ENCODE measurements around the gene TBC1D5. TPM values are rescaled to one million over a fixed set of nuclear protein-coding genes. Genes with fewer than 3 reads are reported as not detected.

TBC1D5 gene
- total RNA-seq, 2 donors from 2014 or later = 68.8 to 77.7 TPM

DNA sequence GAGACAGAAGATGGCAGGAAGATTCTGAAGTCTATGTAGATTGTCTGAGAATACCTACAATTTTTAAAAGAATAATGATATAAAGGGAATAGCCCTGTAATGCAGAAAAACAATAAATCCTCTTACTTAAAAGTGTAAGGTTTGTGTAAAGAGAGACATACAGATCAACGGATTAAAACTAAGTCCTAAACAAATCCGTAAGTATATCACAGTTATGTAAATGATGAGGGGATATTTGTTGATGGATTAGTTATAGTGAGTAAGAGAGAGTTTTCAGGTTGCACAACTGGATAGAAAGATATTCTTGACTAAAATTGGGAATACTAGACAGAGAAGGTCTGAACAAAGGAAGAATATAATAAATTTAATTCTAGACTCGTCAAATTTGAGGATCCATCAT, 179.6 kb downstream of the TBC1D5 start:
- Mint-ChIP-seq H3K9me3 (no peaks in the 10 kb centered on the region), H3K4me3 (no peak overlapping the region), H3K36me3 (ENCODE audit: low read depth) (peaks cover 5% of the 10 kb centered on the region), H3K27me3 (ENCODE audit: insufficient read depth) (no peaks in the 10 kb centered on the region), H3K4me1 (peaks cover 5% of the 10 kb centered on the region), H3K27ac (no peak overlapping the region)
- Histone ChIP-seq H3K27me3 (ENCODE audit: control insufficient read depth, insufficient read depth, low read length, poor library complexity, severe bottlenecking) (no peaks in the 10 kb centered on the region), H3K36me3 (ENCODE audit: control insufficient read depth, insufficient read depth, low read length) (no peaks in the 10 kb centered on the region), H3K9me3 (ENCODE audit: control insufficient read depth, low read length) (peaks cover 5% of the 10 kb centered on the region), H3K9ac (ENCODE audit: extremely low read depth, low read length, poor library complexity, severe bottlenecking) (no peak overlapping the region), H3K27ac (ENCODE audit: low read depth, low read length) (no peak overlapping the region), H3K4me3 (ENCODE audit: low read length) (no peak overlapping the region), H3K4me1 (ENCODE audit: control insufficient read depth, insufficient read depth, low read length) (no peaks in the 10 kb centered on the region)
- no peak for TF ChIP-seq CTCF (conservative IDR thresholded peaks at IDR 0.05)
- no peak for DNase-seq
- 98 to 100% methylated on average over 3 of the region's 3 CpGs for WGBS, 2 experiments (ENCODE audit: insufficient coverage in 1 of 2, insufficient read length in 1 of 2)

GRCh38 chr3:17558565-17558964, 183.9 kb downstream of the TBC1D5 start:
- WGBS, 2 experiments (ENCODE audit: insufficient coverage in 1 of 2, insufficient read length in 1 of 2) = 85 to 95% methylated on average over 2 to 3 of the region's 3 CpGs
- Mint-ChIP-seq H3K4me3 (no peak overlapping the region), H3K27ac (no peak overlapping the region), H3K4me1 (peaks cover 27% of the 10 kb centered on the region), H3K36me3 (ENCODE audit: low read depth) (peaks cover 5% of the 10 kb centered on the region), H3K9me3 (no peaks in the 10 kb centered on the region), H3K27me3 (ENCODE audit: insufficient read depth) (no peaks in the 10 kb centered on the region)
- no peak for TF ChIP-seq CTCF (conservative IDR thresholded peaks at IDR 0.05)
- H3K27ac ChIP-seq (ENCODE audit: low read depth, low read length) = no peak overlapping the region
- no peak overlapping the region for H3K9ac ChIP-seq (ENCODE audit: extremely low read depth, low read length, poor library complexity, severe bottlenecking)
- H3K27me3 ChIP-seq (ENCODE audit: control insufficient read depth, insufficient read depth, low read length, poor library complexity, severe bottlenecking) = no peaks in the 10 kb centered on the region
- no peak for DNase-seq
- H3K4me3 ChIP-seq (ENCODE audit: low read length) = no peak overlapping the region
- no peaks in the 10 kb centered on the region for H3K36me3 ChIP-seq (ENCODE audit: control insufficient read depth, insufficient read depth, low read length)
- peaks cover 5% of the 10 kb centered on the region for H3K9me3 ChIP-seq (ENCODE audit: control insufficient read depth, low read length)
- H3K4me1 ChIP-seq (ENCODE audit: control insufficient read depth, insufficient read depth, low read length) = peaks cover 15% of the 10 kb centered on the region

DNA sequence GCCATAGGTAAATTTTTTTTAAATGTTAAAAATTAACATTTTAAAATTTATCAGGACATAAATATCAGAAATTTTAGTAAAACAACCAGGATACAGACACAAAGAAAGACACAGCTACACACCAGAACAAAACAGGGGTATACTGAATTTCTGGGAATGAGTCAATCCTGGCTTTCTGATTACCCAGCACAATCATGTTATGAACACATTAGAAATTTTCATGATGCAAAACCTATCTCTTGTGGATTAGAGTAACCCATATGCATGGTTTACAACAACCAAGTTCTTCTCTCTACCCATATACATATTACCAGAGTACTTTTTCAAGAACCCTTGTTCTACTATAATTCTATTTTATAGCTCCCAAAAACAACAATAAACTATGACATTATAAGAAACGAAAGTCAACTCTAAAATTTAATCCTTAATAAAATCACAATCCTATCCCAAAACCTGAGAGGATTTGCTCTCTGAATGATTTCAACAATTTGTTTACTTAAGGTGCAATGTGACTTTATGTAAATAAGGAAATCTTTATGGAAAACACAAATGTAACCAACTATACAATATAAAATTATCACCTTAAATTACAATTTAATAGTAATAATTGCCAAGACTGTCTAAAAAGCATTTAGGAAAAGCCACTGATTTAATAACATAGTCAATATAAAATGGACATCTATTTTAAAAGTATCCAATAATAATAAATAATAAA, 184.5 kb downstream of the TBC1D5 start:
- 100% methylated on average over 1 of the region's 1 CpG for WGBS, 2 experiments (ENCODE audit: insufficient coverage in 1 of 2, insufficient read length in 1 of 2)
- Histone ChIP-seq H3K9ac (ENCODE audit: extremely low read depth, low read length, poor library complexity, severe bottlenecking) (no peak overlapping the region), H3K4me3 (ENCODE audit: low read length) (no peak overlapping the region), H3K4me1 (ENCODE audit: control insufficient read depth, insufficient read depth, low read length) (peaks cover 21% of the 10 kb centered on the region), H3K9me3 (ENCODE audit: control insufficient read depth, low read length) (peaks cover 5% of the 10 kb centered on the region), H3K36me3 (ENCODE audit: control insufficient read depth, insufficient read depth, low read length) (no peaks in the 10 kb centered on the region), H3K27me3 (ENCODE audit: control insufficient read depth, insufficient read depth, low read length, poor library complexity, severe bottlenecking) (no peaks in the 10 kb centered on the region), H3K27ac (ENCODE audit: low read depth, low read length) (no peak overlapping the region)
- no peaks in the 10 kb centered on the region for H3K27me3 Mint-ChIP-seq (ENCODE audit: insufficient read depth)
- no peaks in the 10 kb centered on the region for H3K9me3 Mint-ChIP-seq
- TF ChIP-seq CTCF (conservative IDR thresholded peaks at IDR 0.05) = no peak
- H3K27ac Mint-ChIP-seq = no peak overlapping the region
- DNase-seq = no peak
- peaks cover 32% of the 10 kb centered on the region for H3K4me1 Mint-ChIP-seq
- H3K36me3 Mint-ChIP-seq (ENCODE audit: low read depth) = peaks cover 5% of the 10 kb centered on the region
- H3K4me3 Mint-ChIP-seq = no peak overlapping the region
